IPS DF 6.9 (cell line): Measurements from ENCODE around the gene FOXB1.

Experiments
- DNase-seq: peaks from one replicate; pipeline ENCODE4 v3.0.0-alpha.2; 2013; ENCODE audit warnings: low read depth, low spot score
- H3K27ac ChIP-seq: one replicate; pipeline ENCODE4 v1.5.1; 2013; ENCODE audit warnings: low read length, control low read depth
- H3K27me3 ChIP-seq: 2 replicates; pipeline ENCODE4 v1.6.1; 2013; ENCODE audit warnings: mild to moderate bottlenecking, low read length; ENCODE audit not compliant: control insufficient read depth, insufficient read depth
- H3K36me3 ChIP-seq: 2 replicates; pipeline ENCODE4 v1.6.1; 2013; ENCODE audit warnings: low read length; ENCODE audit not compliant: control insufficient read depth, insufficient read depth
- H3K4me1 ChIP-seq: 2 replicates; pipeline ENCODE4 v1.6.1; 2013; ENCODE audit warnings: low read length; ENCODE audit not compliant: control insufficient read depth, insufficient read depth
- H3K4me3 ChIP-seq: 2 replicates; pipeline ENCODE4 v1.5.1; 2013; ENCODE audit warnings: mild to moderate bottlenecking, low read length
- H3K9me3 ChIP-seq: 2 replicates; pipeline ENCODE4 v1.6.1; 2013; ENCODE audit warnings: low read length, inconsistent platforms; ENCODE audit not compliant: control insufficient read depth, insufficient read depth
- WGBS: extraction: QIAGEN DNeasy Blood & Tissue Kit; methylation state at CpG from one replicate; pipeline ENCODE4 v1.1.7; 2013; ENCODE audit warnings: mixed read lengths, missing lambda C conversion rate; ENCODE audit not compliant: insufficient read length, insufficient coverage; 5-methylcytosine and 5-hydroxymethylcytosine counted together

FOXB1 gene

DNA sequence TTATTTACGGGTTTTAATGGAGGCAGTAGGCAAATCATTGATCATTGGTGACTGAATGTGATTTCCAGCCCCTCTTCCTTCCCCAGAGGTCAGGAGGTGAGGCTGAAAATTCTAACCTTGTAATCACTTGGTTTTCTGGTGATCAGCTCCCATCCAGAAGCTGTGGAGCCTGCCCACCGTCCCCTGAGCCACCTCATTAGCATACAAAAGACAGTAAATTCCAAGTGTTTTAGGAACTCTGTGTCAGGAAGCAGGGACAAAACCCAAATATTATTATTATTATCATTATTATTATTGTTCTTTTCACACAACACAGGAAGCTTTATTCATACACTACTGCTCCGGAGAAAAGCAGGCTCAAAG, 18.2 kb downstream of the FOXB1 start:
- H3K4me3 ChIP-seq = no peak overlapping the region
- H3K36me3 ChIP-seq = no peaks in the 10 kb centered on the region
- no peak for DNase-seq
- no peak overlapping the region for H3K27ac ChIP-seq
- H3K9me3 ChIP-seq = no peaks in the 10 kb centered on the region
- no CpG with 5 or more reads among the region's 3 CpGs for WGBS
- H3K4me1 ChIP-seq = peaks cover 6% of the 10 kb centered on the region; the same call in 1 of the 2 replicates
- no peaks in the 10 kb centered on the region for H3K27me3 ChIP-seq

DNA sequence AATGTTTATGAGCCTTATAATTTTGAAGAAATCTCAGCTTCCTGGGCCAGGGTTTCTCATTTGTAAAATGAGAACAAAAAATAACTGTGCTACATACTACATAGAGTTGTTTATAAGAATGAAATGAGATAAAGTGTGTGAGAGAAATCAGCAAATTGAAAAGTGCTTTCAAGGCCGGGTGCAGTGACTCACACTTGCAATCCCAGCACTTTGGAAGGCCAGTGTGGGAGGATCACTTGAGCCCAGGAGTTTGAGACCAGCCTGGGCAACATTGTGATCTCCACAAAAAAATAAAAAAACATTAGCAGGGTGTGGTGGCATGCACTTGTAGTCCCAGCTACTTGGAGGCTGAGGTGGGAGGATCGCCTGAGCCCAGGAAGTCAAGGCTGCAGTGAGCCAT, 22.4 kb downstream of the FOXB1 start:
- no CpG with 5 or more reads among the region's 2 CpGs for WGBS

DNA sequence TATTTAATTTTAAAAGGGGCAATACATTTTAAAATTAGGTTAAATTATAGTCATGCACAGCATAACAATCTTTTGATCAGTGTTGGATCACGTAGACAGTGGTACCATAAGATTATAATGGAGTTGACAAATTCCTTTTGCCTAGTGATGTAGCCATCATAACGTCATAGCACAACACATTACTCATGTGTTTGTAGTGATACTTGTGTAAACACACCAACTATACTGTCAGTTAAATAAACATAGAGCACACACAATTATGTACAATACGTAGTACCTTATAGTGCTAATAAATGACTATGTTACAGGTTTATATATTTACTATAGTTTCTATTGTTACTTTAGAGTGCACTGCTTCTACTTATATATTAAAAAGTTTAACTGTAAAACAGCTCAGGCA, 31.2 kb downstream of the FOXB1 start:
- Histone ChIP-seq H3K4me1 (peaks cover 5% of the 10 kb centered on the region), H3K36me3 (no peaks in the 10 kb centered on the region), H3K4me3 (no peak overlapping the region), H3K27me3 (no peaks in the 10 kb centered on the region), H3K27ac (no peak overlapping the region), H3K9me3 (no peaks in the 10 kb centered on the region)
- no peak for DNase-seq
- no CpG with 5 or more reads among the region's 3 CpGs for WGBS

More for the DNA sequence above, 22.4 kb downstream of the FOXB1 start:
- no peaks in the 10 kb centered on the region for H3K27me3 ChIP-seq
- peaks cover 6% of the 10 kb centered on the region; the same call in 1 of the 2 replicates for H3K4me1 ChIP-seq
- no peaks in the 10 kb centered on the region for H3K36me3 ChIP-seq
- H3K4me3 ChIP-seq = no peak overlapping the region
- no peak overlapping the region for H3K27ac ChIP-seq
- no peaks in the 10 kb centered on the region for H3K9me3 ChIP-seq
- no peak for DNase-seq

DNA sequence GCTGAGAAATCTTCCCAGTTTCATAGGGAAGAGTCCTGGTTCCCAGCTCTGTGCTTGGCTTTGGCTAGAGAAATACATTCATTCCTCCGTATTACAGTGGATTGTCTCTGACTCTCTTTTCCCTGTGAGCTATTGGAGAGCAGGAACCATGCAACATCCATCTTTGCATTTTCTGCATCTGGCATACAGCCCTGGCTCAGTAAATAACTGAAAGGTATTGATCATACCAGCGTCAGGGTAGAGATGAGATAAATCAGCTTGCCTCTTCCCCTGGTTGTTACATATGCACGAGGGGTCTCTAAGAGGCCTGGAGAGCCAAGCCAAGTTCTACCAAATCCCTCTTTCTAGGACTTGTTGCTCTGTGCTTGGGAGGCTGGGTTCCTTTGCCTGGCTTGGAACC, 35.2 kb downstream of the FOXB1 start:
- no peak overlapping the region for H3K27ac ChIP-seq
- no CpG with 5 or more reads among the region's 3 CpGs for WGBS
- no peaks in the 10 kb centered on the region for H3K36me3 ChIP-seq
- no peaks in the 10 kb centered on the region for H3K9me3 ChIP-seq
- no peak for DNase-seq
- no peaks in the 10 kb centered on the region for H3K27me3 ChIP-seq
- peaks cover 3% of the 10 kb centered on the region; the same call in 1 of the 2 replicates for H3K4me1 ChIP-seq
- no peak overlapping the region for H3K4me3 ChIP-seq

DNA sequence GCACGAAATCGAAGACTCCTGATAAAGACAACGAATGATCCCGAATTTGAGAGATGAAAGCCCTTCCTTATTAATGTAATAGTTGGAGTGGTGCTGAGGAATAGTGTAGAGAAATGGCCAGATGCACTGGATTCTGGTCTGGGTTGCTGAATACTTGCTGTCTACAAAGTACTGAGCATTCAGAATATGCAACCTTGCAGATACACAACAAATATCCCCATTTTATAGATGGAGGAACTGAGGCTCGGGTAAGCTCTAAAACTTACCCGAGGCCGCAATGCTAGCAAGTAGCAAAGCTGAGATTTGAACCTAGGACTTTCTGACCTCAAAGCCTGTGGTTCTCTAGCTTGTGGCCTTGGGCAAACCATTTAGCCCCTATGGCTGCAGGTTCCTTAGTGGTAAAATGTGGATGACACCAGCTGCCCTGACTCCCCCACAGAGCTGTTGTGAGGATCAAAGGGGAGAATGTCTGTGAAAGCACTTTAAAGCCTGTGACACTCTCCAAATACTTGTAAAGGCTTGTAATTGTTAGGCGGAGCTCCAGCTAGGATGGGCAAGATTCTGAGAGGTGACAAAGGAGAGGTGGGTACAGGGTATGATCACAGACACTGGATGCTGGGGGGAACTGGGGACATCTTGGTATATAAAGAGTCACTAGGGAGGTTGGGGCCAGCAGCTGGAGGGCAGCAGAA, 39.8 kb downstream of the FOXB1 start:
- no CpG with 5 or more reads among the region's 8 CpGs for WGBS
- H3K36me3 ChIP-seq = no peaks in the 10 kb centered on the region
- H3K27ac ChIP-seq = no peak overlapping the region
- no peaks in the 10 kb centered on the region for H3K27me3 ChIP-seq
- no peak overlapping the region for H3K4me3 ChIP-seq
- no peaks in the 10 kb centered on the region for H3K9me3 ChIP-seq
- H3K4me1 ChIP-seq = no peaks in the 10 kb centered on the region; the same call in 1 of the 2 replicates
- no peak for DNase-seq

DNA sequence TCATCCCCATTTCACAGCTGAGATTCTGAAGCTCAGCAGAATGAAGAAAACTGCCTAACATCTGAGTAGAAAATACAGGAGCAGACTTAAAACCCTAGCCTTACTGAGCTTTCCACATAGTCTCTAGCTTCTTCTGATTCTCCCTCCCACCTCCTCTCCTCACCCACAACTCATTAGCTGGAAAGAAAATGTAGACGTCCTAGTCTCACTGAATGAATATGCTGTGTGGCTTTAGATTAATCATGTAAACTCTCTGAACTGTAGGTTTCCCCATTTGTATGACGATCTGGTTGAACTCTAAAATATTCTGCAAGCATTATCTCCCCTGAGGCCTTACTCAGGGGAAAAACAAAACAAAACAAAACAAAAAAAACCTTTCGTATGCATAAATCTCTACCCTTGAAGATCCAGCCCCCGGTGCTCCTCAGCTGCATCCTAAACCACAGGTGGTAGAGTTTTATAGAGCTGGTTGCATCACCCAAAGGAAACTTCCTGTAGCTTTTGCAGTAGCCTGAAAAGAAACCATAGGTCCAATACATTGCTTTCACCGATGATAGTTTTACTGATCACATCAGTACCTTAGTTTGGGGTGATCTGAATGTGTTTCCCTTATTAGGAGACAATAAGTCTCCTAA, 40.6 kb downstream of the FOXB1 start:
- DNase-seq = no peak
- H3K36me3 ChIP-seq = no peaks in the 10 kb centered on the region
- H3K27me3 ChIP-seq = no peaks in the 10 kb centered on the region
- H3K27ac ChIP-seq = no peak overlapping the region
- WGBS = no CpG with 5 or more reads among the region's 5 CpGs
- no peaks in the 10 kb centered on the region; the same call in 1 of the 2 replicates for H3K4me1 ChIP-seq
- H3K9me3 ChIP-seq = no peaks in the 10 kb centered on the region
- H3K4me3 ChIP-seq = no peak overlapping the region

DNA sequence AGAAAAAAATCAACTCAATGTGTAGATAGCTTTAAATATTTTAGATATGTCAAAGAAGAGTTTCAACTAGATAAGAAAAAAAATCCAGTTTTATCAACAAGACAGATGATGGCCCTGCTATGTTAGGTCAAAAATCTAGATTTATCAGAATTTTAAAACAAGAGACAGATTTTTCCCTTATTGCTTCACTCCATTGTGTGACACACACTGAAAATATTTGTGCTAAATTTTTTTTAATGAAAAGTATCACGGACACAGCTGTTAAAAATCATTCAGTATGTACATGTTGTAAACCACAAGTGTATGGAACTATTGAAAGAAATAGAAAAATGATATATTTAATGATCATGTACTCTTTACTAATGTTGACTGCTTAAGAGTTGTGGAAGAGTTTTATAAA, 43.6 kb downstream of the FOXB1 start:
- WGBS = no CpG with 5 or more reads among the region's 1 CpG
- H3K27me3 ChIP-seq = no peaks in the 10 kb centered on the region
- no peaks in the 10 kb centered on the region for H3K36me3 ChIP-seq
- no peak for DNase-seq
- no peak overlapping the region for H3K27ac ChIP-seq
- H3K4me3 ChIP-seq = no peak overlapping the region
- peaks cover 1% of the 10 kb centered on the region for H3K9me3 ChIP-seq
- H3K4me1 ChIP-seq = no peaks in the 10 kb centered on the region; the same call in 1 of the 2 replicates

DNA sequence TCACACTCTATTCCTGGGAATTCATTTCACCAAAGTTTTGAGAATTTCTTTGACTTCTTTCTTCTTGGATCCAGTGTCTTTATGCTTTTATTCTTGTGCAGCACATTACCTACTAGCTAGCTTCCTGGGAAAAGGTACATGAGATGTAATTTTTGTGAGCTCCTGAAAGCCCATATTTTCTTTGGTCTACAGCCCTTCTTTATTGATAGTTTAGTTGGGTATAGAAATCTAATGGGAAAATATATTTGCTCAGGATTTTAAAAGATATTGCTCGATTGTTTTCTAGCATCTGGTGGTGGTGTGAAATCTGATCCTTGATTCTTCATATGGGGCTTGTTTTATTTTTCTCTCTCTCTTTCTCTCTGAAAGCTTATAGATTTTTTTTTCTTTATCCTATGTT, 45.8 kb downstream of the FOXB1 start:
- Histone ChIP-seq H3K27me3 (no peaks in the 10 kb centered on the region), H3K27ac (no peak overlapping the region), H3K4me1 (no peaks in the 10 kb centered on the region; the same call in 1 of the 2 replicates), H3K4me3 (no peak overlapping the region), H3K9me3 (peaks cover 1% of the 10 kb centered on the region), H3K36me3 (no peaks in the 10 kb centered on the region)
- DNase-seq = no peak
- no CpG with 5 or more reads among the region's 1 CpG for whole genome bisulfite sequencing

DNA sequence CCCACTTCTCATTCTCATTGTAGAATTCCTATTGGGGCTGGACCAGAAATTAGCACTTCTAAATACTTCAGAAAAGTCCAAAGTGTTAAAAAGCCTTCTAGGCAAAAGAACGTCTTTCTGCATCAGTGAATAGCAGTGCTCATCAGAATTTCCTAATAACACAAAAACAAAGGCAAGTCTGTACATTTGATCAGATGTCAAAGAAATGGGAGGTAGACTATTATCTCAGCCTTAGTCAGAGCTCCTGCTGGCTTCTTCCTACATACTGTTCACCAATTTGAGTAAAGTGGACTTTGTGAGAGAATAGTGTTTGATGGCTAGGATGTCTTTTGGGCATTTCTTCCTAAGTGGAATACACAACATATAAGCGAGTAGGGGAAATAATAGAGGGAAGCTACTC, 48.7 kb downstream of the FOXB1 start:
- no peak overlapping the region for H3K4me3 ChIP-seq
- H3K9me3 ChIP-seq = peaks cover 1% of the 10 kb centered on the region
- no peaks in the 10 kb centered on the region for H3K27me3 ChIP-seq
- no peak for DNase-seq
- no CpG with 5 or more reads among the region's 2 CpGs for WGBS
- no peaks in the 10 kb centered on the region for H3K36me3 ChIP-seq
- H3K27ac ChIP-seq = no peak overlapping the region
- no peaks in the 10 kb centered on the region for H3K4me1 ChIP-seq

DNA sequence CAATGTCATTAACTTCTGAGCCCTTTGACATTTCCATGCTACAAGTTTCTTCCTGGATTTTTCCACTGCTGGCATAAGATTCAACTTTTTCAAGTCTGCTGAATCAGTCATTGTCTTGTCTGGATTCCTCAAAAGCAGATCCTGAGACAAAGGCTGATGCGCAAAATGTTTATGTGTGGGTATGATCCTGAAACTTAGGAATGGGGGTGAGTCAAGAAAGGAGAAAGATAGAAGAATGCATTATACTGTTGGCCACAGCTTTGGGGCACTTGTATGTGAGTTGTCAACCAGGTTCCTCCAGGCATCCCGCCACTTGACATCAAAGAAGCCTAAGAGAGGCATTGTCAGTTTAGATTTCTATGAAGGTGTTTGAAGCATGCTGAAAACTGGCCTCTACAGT, 50.4 kb downstream of the FOXB1 start:
- DNase-seq = no peak
- H3K27me3 ChIP-seq = no peaks in the 10 kb centered on the region
- no peaks in the 10 kb centered on the region for H3K36me3 ChIP-seq
- H3K27ac ChIP-seq = no peak overlapping the region
- no peaks in the 10 kb centered on the region for H3K4me1 ChIP-seq
- no peak overlapping the region for H3K4me3 ChIP-seq
- peaks cover 1% of the 10 kb centered on the region for H3K9me3 ChIP-seq
- no CpG with 5 or more reads among the region's 2 CpGs for WGBS
